Measurements from ENCODE around the gene SLC7A5.

The SLC7A5 gene

DNA sequence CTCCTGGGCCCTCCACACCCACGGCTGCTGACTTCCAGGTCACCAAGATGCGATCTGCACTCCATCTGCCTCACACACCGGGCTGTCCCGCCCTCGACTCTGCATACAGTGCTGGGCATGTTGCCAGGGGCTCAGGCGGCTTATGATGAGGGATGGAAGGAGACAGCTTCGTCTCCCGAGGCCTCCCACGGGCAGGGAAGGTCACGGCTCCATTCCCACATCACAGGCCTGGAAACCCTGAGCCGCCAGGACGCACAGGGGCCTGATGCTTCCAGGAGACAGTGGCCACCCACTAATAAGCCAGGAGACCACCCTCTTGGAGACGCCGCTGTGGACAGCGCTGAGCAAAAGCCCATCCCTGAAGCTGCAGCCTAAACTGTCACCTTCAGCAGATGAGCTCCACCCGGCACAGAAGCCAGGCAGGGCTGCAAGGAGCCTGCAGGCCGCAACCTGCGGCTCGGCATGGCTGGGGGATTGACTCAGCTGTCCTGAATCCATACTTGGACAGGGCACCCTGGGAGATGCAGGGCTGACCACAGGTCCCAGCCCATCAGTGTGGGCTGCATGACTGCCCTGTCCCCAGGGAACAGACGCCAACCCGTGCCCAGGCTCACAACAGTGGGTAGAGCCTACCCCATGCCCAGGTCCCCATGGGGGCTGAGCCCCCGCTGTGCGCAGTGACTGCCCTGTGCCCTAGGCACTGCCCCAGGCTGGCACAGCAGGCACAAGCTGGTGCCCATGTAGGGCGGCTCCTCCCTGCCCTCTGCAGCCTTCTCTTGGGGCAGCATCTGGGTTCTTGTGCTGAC, 34.4 kb downstream of the SLC7A5 start (continued):
- TF ChIP-seq, protein P1, sequence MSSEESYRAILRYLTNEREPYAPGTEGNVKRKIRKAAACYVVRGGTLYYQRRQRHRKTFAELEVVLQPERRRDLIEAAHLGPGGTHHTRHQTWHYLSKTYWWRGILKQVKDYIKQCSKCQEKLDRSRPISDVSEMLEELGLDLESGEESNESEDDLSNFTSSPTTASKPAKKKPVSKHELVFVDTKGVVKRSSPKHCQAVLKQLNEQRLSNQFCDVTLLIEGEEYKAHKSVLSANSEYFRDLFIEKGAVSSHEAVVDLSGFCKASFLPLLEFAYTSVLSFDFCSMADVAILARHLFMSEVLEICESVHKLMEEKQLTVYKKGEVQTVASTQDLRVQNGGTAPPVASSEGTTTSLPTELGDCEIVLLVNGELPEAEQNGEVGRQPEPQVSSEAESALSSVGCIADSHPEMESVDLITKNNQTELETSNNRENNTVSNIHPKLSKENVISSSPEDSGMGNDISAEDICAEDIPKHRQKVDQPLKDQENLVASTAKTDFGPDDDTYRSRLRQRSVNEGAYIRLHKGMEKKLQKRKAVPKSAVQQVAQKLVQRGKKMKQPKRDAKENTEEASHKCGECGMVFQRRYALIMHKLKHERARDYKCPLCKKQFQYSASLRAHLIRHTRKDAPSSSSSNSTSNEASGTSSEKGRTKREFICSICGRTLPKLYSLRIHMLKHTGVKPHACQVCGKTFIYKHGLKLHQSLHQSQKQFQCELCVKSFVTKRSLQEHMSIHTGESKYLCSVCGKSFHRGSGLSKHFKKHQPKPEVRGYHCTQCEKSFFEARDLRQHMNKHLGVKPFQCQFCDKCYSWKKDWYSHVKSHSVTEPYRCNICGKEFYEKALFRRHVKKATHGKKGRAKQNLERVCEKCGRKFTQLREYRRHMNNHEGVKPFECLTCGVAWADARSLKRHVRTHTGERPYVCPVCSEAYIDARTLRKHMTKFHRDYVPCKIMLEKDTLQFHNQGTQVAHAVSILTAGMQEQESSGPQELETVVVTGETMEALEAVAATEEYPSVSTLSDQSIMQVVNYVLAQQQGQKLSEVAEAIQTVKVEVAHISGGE (tag by site-specific recombination; conservative IDR thresholded peaks at IDR 0.05; ENCODE audit: low read depth): no peak
- no peak for TF ChIP-seq ZNF529 (tag by site-specific recombination; IDR thresholded peaks at IDR 0.05; ENCODE audit: insufficient replicate concordance)
- TF ChIP-seq ZNF138 (tag by site-specific recombination; IDR thresholded peaks at IDR 0.05; ENCODE audit: borderline replicate concordance): no peak
- TF ChIP-seq, protein P2, sequence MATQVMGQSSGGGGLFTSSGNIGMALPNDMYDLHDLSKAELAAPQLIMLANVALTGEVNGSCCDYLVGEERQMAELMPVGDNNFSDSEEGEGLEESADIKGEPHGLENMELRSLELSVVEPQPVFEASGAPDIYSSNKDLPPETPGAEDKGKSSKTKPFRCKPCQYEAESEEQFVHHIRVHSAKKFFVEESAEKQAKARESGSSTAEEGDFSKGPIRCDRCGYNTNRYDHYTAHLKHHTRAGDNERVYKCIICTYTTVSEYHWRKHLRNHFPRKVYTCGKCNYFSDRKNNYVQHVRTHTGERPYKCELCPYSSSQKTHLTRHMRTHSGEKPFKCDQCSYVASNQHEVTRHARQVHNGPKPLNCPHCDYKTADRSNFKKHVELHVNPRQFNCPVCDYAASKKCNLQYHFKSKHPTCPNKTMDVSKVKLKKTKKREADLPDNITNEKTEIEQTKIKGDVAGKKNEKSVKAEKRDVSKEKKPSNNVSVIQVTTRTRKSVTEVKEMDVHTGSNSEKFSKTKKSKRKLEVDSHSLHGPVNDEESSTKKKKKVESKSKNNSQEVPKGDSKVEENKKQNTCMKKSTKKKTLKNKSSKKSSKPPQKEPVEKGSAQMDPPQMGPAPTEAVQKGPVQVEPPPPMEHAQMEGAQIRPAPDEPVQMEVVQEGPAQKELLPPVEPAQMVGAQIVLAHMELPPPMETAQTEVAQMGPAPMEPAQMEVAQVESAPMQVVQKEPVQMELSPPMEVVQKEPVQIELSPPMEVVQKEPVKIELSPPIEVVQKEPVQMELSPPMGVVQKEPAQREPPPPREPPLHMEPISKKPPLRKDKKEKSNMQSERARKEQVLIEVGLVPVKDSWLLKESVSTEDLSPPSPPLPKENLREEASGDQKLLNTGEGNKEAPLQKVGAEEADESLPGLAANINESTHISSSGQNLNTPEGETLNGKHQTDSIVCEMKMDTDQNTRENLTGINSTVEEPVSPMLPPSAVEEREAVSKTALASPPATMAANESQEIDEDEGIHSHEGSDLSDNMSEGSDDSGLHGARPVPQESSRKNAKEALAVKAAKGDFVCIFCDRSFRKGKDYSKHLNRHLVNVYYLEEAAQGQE (tag by site-specific recombination; IDR thresholded peaks at IDR 0.05): peak; percentile 20; the same call in 1 of the 2 replicates
- TF ChIP-seq, protein P3, sequence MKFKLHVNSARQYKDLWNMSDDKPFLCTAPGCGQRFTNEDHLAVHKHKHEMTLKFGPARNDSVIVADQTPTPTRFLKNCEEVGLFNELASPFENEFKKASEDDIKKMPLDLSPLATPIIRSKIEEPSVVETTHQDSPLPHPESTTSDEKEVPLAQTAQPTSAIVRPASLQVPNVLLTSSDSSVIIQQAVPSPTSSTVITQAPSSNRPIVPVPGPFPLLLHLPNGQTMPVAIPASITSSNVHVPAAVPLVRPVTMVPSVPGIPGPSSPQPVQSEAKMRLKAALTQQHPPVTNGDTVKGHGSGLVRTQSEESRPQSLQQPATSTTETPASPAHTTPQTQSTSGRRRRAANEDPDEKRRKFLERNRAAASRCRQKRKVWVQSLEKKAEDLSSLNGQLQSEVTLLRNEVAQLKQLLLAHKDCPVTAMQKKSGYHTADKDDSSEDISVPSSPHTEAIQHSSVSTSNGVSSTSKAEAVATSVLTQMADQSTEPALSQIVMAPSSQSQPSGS (tag by site-specific recombination; IDR thresholded peaks at IDR 0.05; ENCODE audit: low read depth): no peak
- no peak for TF ChIP-seq ZNF114 (tag by site-specific recombination; IDR thresholded peaks at IDR 0.05)
- TF ChIP-seq ZSCAN23 (tag by site-specific recombination; IDR thresholded peaks at IDR 0.05): no peak
- TF ChIP-seq ZIC2 (tag by site-specific recombination; IDR thresholded peaks at IDR 0.05): no peak
- TF ChIP-seq, protein P4, sequence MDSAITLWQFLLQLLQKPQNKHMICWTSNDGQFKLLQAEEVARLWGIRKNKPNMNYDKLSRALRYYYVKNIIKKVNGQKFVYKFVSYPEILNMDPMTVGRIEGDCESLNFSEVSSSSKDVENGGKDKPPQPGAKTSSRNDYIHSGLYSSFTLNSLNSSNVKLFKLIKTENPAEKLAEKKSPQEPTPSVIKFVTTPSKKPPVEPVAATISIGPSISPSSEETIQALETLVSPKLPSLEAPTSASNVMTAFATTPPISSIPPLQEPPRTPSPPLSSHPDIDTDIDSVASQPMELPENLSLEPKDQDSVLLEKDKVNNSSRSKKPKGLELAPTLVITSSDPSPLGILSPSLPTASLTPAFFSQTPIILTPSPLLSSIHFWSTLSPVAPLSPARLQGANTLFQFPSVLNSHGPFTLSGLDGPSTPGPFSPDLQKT (IDR thresholded peaks at IDR 0.05; ENCODE audit: borderline replicate concordance, low read depth, low read length): no peak
- peak; percentile 86 for TF ChIP-seq ZFHX2 (tag by site-specific recombination; conservative IDR thresholded peaks at IDR 0.05)
- no peak for TF ChIP-seq OSR2 (tag by site-specific recombination; IDR thresholded peaks at IDR 0.05)
- no peak for TF ChIP-seq ZNF133 (tag by site-specific recombination; IDR thresholded peaks at IDR 0.05)
- no peak for TF ChIP-seq ZNF596 (tag by site-specific recombination; IDR thresholded peaks at IDR 0.05)
- TF ChIP-seq SP2 (tag by site-specific recombination; IDR thresholded peaks at IDR 0.05): no peak
- TF ChIP-seq, protein P5, sequence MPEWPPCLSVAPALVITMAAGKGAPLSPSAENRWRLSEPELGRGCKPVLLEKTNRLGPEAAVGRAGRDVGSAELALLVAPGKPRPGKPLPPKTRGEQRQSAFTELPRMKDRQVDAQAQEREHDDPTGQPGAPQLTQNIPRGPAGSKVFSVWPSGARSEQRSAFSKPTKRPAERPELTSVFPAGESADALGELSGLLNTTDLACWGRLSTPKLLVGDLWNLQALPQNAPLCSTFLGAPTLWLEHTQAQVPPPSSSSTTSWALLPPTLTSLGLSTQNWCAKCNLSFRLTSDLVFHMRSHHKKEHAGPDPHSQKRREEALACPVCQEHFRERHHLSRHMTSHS (tag by site-specific recombination; IDR thresholded peaks at IDR 0.05): no peak
- no peak for TF ChIP-seq BCL11A (tag by site-specific recombination; IDR thresholded peaks at IDR 0.05; ENCODE audit: low read depth)
- TF ChIP-seq, protein P6, sequence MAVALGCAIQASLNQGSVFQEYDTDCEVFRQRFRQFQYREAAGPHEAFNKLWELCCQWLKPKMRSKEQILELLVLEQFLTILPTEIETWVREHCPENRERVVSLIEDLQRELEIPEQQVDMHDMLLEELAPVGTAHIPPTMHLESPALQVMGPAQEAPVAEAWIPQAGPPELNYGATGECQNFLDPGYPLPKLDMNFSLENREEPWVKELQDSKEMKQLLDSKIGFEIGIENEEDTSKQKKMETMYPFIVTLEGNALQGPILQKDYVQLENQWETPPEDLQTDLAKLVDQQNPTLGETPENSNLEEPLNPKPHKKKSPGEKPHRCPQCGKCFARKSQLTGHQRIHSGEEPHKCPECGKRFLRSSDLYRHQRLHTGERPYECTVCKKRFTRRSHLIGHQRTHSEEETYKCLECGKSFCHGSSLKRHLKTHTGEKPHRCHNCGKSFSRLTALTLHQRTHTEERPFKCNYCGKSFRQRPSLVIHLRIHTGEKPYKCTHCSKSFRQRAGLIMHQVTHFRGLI (tag by site-specific recombination; IDR thresholded peaks at IDR 0.05): no peak
- TF ChIP-seq, protein P7, sequence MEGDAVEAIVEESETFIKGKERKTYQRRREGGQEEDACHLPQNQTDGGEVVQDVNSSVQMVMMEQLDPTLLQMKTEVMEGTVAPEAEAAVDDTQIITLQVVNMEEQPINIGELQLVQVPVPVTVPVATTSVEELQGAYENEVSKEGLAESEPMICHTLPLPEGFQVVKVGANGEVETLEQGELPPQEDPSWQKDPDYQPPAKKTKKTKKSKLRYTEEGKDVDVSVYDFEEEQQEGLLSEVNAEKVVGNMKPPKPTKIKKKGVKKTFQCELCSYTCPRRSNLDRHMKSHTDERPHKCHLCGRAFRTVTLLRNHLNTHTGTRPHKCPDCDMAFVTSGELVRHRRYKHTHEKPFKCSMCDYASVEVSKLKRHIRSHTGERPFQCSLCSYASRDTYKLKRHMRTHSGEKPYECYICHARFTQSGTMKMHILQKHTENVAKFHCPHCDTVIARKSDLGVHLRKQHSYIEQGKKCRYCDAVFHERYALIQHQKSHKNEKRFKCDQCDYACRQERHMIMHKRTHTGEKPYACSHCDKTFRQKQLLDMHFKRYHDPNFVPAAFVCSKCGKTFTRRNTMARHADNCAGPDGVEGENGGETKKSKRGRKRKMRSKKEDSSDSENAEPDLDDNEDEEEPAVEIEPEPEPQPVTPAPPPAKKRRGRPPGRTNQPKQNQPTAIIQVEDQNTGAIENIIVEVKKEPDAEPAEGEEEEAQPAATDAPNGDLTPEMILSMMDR (tag by site-specific recombination; IDR thresholded peaks at IDR 0.05): no peak
- no peak for TF ChIP-seq ZBTB21 (tag by site-specific recombination; IDR thresholded peaks at IDR 0.05)
- TF ChIP-seq ZNF366 (tag by site-specific recombination; conservative IDR thresholded peaks at IDR 0.05): no peak
- TF ChIP-seq ZNF26 (tag by site-specific recombination; IDR thresholded peaks at IDR 0.05): no peak
- TF ChIP-seq ZNF561 (tag by site-specific recombination; IDR thresholded peaks at IDR 0.05; ENCODE audit: borderline replicate concordance): no peak
- TF ChIP-seq YY1 (tag by site-specific recombination; IDR thresholded peaks at IDR 0.05): no peak
